HG03135 (cell line): Measurements from ENCODE around the gene EMC7.
"Not testable (repeated sequence)": the region's sequence is repeated elsewhere in the genome, so short reads cannot be mapped to it uniquely, and the experiment has no call there.

Experiments used
- ATAC-seq: cut with Tn5 transposase; IDR thresholded peaks from one replicate; pipeline ENCODE4 v1.9.1; 2021; ENCODE audit warnings: mild to moderate bottlenecking, moderate library complexity; ENCODE audit not compliant: unreplicated experiment

Gene EMC7

DNA sequence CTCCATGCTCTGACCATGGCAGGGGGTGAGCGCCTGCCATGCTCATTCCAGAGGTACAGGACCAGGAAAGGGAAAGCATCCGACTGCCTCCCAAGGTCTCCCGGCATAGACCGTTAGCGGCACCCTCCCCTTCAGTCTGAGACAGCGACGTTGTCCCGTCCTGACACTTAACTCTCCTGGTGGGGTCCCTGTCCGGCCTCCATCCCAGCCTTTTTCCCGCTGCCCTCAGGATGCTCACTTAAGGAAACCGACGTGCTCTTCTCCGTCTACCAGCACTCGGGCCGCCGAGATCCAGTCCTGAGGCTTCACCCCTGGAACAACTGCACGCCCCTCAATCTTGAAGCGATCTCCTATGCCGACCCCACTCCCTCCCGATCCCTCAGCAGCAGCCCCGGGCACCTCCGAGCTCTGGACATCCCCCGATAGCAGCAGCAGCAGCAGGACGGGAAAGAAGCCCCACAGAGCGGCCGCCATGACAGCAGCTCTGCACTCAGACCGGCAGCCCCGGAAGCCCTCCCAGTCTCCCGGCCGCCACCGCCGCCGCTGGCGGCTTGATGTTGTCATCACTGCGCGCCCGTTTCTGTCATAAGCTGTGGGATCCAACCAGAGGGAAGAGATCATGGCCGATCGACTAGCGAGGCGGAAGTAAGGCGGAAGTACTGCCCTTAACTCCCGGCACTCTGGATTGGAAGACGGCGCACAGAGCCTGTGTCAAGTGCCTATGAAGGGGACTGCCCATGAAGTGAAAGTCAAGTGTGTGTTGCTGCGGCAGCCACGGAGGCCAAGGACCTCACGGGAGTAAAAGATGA is at the start of gene EMC7, which contains the start of gene PGBD4:
Gene EMC7, minus strand, starts transcription at position 497 of the 809 bp plus-strand sequence. Its CDS starts 23 bp downstream, at position 474.
Gene PGBD4, plus strand, starts transcription at position 718 of the 809 bp plus-strand sequence. CDS start 449 bp downstream, outside the sequence.
- ATAC-seq = peak; percentile 98

DNA sequence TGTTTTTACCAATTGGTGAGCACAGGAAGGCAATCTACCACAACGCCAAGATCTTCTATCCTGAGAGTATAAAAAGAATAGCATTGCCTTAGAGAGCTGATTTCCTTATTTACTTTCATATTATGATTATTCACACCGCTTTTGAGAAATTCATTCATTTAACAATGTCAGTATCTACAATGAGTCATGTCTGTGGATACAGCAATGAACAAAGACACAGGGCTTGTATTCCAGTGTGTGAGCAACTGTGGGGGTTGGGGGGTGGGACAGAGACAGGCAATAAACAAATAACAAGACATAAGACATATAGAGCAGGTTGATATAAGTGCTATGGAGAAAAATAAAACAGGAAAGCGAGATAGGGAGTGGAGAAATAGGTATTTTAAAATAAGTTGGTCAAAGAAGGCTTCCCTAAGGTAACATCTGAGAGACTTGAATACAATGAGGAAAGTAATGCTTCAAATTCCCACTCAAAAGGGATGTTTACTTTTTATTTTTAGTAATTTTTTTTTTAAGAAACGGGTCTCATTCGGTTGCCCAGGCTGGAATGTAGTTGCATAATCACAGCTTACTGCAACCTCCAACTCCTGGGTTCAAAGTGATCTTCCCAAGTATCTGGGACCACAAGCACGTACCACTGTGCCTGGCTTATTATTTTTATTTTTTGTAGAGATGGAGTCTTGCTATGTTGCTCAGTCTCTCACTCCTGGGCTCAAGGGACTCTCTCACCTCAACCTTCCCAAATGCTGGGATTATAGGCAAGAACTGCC is 45.9 kb upstream of the EMC7 start:
- no peak for ATAC-seq

DNA sequence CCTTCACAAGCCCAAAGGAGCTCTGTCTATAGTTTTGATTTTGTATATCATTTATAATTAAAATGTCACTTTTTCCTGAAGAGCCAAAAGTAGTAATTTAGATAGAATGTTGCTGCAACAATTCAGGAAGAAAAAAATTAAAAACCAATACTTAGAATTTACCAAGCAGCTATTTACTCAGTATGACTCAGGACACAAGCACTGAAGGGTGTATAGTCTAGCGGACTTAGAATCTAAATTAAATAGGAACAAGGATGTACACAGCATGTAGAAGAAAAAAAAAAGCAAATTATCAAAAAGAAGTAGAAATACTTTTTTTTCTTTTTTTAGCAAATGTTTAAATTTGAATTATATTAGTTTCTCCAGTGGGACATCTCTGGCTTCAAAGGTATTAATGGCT is 31.8 kb upstream of the EMC7 start:
- ATAC-seq = no peak

DNA sequence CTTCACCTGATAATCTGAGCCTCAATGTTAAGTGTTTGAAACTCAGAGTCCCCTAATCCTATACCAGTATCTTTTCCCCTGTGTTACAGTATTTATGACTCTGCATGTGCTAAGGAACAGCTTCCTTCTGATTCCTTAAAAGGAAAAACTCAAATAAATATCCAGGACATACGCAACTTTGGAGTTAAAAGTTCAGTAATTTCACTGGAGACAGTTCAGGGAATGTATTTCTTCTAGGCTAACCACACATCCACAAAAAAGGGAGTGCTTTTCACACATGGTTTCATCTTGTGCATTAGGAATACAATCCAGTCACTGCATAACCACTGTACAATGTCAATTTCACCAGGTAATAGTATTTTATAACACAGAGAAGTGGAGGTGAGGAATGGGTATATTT is 31.2 kb upstream of the EMC7 start:
- no peak for ATAC-seq

DNA sequence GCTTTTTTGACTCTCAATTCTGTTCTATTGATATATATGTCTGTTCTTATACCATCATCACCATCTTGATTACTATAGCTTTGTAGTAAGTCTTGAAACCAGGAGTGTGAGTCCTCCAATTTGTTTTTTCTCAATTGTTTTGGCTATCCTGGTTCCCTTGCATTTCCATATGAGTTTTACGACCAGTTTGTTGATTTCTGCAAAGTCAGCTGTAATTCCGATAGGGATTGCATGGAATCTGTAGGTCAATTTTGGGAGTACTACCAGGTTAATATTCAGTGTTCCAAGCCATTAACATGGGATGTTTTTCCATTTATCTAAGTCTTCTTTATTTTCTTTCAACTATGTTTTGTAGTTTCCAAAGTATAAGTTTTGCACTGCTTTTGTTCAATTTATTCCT is 27.2 kb upstream of the EMC7 start:
- no peak for ATAC-seq

DNA sequence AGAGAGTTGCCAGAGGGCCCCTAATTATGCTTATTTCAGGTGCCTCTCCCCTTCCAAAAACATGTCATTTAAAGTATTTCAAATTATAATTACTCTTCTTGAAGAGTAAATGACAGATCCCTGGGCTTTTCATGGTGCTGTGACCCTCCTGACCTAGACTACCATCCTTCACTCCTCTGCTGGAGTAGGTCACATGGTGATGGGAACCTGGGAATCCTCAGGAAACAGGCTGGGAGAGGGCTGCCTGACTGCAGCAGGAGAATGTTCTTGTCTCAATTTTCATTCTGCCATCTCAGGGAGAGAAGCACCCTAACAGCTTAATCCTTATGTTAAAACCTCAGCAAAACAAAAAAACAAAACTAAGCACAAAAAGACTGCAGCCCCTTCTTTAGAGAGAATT is 24.9 kb upstream of the EMC7 start:
- ATAC-seq = no peak

DNA sequence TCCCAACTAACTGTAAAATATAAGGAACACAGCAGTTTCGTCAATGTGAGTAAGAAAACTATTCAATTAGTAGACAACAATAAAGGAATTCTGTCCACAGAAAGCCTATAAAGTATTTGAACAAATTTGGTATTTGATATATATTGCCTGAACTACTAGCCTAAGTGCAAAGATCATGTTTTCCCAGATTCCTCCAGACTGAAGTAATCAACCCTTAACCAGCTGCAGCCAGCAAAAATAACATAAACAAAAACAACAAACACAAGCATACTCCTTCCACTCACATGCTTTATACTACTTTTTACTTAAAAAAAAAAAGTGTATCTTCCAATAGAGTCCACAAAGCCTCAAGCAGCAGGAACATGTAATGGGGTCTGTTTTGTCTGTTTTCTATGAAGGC is 24.3 kb upstream of the EMC7 start:
- no peak for ATAC-seq

DNA sequence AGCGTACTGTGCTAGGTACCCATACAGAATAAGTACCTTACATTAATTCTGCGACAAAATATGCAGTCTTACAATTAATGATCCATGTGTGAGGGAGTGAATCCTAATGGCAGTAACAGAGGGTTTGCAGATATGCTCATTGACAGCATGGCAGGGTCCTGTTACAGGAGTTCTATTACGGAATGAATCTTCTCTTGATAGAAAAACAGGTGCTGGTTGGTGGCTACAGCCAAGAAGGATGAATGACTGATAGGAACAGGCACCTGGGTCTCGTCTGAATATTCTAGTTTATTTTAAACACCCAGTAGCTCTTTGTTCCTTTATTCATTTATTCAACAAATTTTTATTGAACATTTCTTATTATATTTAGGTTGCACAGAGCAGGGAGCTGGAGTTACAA is 23.0 kb upstream of the EMC7 start:
- no peak for ATAC-seq

DNA sequence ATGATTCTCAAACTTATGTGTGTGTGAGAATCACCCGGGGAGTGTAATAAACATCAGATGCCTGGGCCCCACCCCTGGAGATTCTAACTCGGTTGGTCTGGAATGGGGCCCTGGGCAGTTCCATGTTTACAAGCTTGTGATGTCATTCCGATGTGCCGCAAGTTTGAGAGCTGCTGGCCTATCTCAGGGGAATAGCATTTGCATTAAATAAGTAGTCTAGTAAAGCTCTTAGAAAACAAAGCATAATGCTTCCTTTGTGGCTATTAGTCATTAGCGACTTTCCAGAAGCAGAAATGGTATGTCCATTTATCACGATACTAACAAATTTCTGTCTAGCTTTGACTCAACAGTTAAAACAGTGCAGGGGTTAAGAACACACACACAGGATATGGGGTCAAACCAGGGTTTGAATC is 21.1 kb upstream of the EMC7 start:
- ATAC-seq = no peak

DNA sequence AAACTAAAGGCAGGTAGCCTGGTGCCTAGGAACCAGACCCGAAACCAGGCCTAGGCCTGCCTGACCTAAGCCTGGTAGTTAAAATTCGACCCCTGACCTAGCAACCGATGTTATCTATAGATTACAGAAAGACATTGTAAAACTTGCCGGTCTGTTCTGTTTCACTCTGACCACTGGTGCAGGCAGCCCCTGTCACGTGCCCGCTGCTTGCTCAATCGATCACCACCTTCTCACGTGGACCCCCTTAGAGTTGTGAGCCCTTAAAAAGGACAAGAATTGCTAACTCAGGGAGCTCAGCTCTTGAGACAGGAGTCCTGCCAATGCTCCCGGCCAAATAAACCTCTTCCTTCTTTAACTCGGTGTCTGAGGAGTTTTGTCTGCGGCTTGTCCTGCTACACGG is 20.1 kb upstream of the EMC7 start:
- not testable (repeated sequence) for ATAC-seq

DNA sequence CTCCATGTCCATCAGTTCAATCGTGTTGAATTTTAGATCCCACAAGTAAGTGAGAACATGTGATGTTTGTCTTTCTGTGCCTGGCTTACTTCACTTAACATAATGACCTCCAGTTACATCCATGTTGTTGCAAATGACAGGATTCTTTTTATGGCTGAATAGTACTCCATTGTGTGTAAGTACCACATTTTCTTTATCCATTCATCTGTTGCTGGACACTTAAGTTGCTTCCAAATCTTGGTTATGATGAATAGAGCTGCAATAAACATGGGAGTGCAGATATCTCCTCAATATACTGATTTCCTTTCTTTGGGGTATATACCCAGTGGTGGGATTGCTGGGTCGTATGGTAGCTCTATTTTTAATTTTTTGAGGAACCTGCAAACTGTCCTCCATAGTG is 18.8 kb upstream of the EMC7 start:
- ATAC-seq = not testable (repeated sequence)

DNA sequence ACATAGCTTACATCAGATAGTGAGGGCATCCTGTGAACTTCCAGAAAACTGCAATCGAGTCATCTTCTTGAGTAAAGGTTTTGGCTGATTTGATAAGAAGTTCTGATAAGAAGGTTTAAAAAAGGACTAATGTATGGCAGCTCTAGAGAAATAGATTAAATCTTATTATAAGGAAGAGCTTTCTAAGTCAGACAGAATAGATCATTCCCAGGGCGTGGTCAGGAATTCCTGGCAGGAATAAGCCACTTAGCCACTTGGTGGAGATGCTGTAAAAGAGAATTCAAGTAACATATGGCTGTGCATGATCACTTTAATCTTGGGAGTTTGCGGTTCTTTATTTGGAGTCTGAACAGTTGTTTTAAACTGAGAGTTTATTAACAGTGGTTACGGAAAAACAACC is 17.6 kb upstream of the EMC7 start:
- ATAC-seq = no peak

DNA sequence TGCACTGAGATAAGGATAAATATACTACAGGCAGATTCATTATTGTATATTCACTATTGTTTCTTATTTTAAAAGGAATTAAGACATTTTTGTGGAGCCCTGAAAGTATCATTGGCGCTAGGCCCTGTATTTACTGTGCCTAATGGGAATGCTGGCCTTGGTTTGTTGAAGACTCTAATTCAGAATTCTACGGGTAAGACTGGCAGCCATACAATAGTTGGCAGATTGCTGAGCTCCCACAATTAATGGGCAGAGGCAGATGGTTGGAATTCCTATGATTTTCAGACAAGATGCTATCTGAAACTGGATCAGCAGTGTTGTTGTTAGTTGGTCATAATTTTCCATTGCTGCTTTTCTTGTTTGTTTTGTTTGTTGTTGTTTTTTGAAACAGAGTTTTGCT is 15.0 kb upstream of the EMC7 start:
- no peak for ATAC-seq

DNA sequence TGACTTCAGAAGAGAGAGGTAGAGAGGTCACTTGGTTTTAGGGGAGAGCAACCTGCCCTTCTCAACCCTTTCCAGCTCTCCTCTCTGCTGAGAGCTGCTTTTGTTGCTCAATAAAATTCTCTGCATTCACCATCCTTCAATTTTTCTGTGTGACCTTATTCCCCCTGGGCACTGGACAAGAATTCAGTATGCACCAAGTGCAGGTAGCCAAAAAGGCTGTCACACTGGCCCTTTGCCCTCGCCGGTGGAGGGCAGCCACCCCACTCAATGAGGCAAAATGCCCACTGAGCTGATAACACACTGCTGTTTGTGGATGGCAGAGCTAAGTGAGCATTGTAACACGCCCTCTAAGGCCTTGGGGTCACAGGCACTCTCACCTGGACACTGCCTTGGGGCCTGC is 13.1 kb upstream of the EMC7 start:
- ATAC-seq = no peak

DNA sequence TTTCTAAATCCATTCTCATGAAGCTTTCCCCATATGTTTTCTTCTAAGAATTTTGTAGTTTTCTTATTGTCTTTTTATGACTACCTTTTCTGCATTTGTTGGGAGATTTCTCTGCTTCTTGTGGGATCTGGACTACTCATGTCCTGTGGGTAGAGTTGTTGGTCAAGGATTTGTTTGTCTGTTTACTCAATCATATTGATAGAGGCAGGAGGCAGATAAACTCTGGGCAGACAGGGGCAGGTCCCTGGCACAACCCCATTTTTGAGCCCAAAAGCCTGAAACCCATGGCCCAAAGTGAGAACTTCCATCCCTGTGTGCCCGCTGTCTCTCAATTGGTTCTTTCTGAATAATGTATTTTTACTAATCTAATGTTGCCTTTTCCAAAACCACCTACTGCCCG is 12.6 kb upstream of the EMC7 start:
- ATAC-seq = no peak

DNA sequence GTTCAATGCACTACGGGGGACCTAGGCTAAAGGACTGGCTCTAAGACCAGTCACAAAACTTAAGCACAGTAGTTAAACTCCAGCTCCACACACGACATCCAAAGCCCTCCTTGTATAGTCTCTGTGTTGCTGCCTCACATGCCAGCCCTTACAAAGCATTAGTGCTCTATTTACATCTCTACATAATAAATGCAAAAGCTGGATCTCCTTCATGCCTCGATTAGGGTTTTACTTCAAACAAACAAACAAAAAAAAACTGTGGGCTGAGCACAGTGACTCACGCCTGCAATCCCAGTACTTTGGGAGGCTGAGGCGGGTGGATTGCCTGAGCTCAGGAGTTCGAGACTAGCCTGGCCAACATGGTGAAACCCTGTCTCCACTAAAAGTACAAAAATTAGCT is 9.8 kb upstream of the EMC7 start:
- ATAC-seq = no peak

DNA sequence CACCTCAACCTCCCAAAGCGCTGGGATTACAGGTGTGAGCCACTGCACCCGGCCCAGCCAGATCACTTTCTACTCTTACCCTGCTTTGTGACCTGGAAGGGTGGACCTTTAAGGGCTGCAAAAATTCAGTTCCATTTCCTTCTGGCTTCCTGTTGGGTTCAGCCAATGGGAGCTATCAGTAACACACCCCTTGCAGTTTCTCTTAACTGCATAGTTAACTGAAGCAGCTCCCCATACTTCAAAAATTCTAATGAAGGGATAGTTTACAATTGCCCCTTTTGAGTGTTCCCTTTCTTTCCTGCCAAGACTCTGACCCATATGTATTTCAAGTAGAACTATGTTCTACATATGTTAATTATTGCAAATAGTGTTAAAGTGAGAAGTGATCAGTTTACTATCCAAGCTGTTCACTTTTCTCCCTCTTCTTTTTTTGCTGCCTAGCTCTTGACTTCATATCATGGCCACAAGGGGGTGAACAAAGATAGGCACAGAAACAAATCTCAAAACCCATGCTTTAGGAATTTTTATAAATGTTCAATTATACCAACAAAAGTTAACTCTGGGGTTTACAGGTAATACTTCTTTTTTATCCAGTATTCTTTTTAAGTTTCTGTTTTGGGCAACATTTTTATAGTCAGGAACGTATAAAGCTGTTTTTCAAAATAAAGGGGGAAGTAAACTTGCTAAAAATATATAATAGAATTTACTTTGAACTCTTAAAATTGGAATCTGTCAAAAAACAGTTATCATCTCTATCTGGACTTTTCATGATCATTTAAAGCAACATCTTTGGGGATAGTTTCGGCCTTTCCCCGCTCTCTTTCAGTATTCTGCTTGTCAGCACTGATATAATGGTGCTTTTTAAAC is 8.4 kb upstream of the EMC7 start:
- no peak for ATAC-seq

DNA sequence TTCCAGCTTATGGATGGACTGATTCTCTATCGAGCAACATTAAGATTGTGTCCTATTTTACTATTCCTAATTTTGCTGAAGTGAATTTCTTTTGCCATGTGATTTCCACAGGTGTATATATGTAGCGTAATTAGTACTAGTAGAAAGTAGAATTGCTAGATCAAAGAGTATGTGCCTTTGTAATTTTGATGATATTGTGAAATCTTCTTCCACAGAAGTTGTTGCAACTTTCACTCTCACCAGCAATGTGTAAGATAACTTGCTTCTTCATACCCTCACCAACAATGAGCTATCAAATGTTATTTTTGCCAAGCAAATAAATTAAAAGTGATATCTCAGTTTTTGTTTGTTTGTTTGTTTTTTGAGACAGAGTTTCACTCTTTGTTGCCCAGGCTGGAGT is 5.7 kb upstream of the EMC7 start:
- no peak for ATAC-seq

DNA sequence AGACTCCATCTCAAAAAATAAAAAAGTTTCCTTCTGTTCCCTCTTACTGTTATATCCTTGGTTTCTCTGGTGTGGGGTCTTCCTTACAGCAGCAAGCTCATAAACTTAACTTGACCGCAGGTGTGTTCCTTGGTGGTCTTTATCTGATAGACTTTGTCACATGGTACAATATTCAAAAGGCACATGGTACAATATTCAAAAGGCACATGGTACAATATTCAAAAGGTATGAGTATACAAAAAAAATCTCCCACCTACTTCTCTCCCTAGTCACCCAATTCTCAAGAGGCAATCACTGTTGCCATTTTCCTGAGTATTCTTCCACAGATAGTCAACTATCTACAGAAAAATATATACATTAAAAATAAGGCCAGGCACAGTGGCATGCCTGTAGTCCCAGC is 4.8 kb upstream of the EMC7 start:
- no peak for ATAC-seq

DNA sequence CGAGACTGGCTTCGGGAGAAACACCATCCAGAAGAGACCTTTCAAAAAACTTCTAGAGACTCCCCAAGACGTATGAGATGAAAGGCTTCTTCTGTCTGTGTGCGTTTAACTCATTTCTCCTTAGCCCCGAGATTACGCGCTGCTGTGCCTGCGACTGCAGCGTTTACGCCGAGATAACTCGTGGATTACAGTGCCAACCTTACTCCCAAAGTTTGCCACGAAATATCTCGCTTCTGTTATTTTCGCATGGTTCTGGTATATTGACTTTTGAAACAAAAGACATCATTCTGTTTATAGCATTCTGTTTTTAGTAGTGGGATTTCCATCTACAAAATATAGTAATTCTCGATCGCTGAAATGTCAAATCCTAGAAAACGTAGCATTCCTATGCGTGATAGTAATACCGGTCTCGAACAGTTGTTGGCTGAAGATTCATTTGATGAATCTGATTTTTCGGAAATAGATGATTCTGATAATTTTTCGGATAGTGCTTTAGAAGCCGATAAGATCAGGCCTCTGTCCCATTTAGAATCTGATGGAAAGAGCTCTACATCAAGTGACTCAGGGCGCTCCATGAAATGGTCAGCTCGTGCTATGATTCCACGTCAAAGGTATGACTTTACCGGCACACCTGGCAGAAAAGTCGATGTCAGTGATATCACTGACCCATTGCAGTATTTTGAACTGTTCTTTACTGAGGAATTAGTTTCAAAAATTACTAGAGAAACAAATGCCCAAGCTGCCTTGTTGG is 688 bp upstream of the EMC7 start:
- ATAC-seq = no peak

DNA sequence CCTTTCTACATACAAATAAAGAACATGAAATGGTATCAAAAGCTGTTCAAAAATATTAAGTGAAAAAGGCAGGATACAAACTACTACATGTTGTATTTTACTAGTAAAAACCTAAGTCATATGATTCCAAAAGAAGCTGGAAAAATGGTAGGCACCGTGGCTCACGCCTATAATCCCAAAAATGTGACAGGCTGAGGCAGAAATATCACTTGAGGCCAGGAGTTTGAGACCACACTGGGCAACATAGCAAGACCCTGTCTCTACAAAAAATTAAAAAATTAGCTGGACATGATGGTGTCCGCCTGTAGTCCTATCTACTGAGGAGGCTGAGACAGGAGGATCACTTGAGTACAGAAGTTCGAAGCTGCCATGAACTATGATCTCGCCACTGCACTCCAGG is 1.7 kb downstream of the EMC7 start:
- no peak for ATAC-seq
